ENCODE measurements around the gene COPG2. TPM values are rescaled to one million over a fixed set of nuclear protein-coding genes. Genes with fewer than 3 reads are reported as not detected.
"Not testable (repeated sequence)": the region's sequence is repeated elsewhere in the genome, so short reads cannot be mapped to it uniquely, and the experiment has no call there.

COPG2 gene
- total RNA-seq, 1 donor from 2014 or later: 18.2 TPM

DNA sequence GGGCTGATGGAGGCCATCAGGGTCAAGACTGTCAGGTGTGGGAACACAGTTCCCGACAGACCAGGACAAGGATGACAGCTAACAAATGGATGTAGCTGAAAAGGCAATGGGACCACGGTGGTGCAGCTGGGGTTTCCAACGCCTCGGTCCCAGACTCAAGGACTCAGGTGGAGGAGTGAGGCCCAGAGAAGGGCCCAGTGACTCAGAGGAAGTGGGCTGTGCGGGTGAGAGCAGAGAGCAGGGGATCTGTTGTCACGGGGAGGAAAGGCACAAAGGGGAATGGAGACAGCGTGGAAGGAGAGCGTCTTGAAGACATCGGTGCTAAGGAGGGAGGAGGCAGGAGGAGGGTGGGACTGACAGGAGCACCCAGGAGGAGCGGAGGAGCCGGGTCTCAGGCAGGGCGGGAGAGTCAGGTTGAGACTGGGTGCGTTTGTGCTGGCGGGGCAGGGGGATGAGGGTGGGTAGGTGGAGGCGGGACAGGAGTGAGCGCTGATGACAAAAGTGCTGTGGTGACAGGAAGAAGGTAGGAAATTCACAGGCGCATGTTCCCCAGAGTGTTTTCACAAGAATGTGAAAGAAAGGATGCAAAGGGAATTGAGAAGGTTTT, 144.9 kb downstream of the COPG2 start:
- DNase-seq; intact Hi-C loops (cut with DNase I); ATAC-seq (ENCODE audit: poor library complexity): not testable (repeated sequence)

DNA sequence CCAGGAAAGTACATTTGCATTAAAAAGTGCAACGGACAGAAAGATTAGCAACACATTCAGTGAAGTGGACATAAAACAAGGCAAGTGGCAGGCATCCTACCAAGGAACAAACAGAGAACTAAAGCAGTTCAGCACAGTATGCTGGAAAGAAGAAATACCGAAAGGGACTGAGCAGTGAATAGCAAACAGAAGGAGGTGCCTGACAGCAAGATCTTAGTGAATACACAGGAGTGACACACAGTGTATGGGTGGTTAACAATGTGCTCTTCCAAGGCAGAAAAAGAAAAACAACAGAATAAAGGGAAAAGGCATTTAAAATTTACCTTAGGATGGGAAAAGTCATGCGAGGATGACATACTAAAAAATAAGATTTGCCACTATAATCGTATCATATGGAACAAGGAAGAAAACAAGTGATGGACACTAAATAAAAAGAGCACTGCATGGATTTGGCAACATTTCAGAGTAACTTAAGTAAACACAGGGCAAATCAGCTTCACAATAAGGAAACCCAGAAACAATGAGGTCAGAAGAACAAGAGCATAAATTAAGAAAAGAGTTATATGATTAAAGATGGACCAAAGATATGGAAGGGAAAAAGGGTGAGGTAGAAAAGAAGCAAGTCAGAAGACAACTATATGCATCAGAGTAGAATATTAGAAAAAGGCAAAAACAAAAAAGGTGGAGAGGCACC, 147.1 kb downstream of the COPG2 start:
- DNase-seq: no peak
- no peak for ATAC-seq (ENCODE audit: poor library complexity)
- intact Hi-C loops (cut with DNase I): no loop called here

DNA sequence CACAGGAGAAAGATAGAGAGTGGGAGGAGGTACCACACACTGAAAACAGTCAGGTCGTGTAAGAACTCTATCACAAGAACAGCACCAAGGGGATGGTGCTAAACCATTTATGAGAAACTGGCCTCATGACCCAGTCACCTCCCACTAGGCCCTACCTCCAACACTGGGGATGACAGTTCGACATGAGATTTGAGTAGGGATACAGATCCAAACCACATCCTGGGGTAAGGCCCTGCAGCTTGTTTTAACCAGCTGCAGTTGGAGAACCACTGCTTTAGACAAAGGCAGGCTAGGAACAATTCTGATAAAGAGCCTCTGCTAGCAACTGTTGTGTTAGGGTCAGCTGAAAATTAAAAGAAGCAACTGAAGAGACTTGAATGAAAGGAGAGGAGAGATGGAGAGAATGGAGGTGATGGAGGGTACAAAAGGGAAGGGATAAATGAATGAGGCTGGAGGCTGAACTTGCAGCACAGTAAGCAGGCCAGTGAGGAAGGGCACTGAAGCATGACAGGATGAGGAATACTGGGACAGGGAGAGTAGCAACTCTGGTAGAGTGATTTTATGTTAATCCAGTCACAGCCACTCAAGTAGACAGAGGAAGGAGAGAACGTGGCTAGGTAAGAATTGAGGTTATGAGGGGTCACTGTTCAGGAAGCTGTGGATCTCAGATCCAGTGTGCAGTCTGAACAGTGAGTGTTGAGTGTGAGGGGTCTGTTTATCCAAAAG, 153.1 kb downstream of the COPG2 start:
- no peak for ATAC-seq (ENCODE audit: poor library complexity)
- DNase-seq: no peak
- intact Hi-C loops (cut with DNase I): no loop called here

DNA sequence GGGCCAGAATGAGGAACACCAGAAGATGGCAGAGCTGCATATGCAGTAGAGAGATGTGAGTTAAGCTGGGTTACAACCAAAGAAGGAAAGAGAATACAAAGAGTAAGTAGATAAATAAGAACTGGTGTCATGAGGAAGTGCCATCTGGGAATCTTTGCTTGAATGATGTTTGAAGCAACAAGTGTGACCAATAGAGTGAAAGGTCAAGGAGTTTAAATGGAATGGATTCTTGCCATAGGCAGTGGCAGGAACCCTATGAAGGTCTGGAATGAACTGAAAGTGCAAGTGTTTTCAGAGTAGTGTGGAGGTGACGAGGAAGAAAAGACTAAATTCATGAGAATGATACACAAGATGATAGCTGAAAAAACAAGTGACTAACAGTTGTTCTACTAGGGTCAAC, 155.1 kb downstream of the COPG2 start:
- DNase-seq (no peak), ATAC-seq (ENCODE audit: poor library complexity) (no peak)
- intact Hi-C loops (cut with DNase I): no loop called here

DNA sequence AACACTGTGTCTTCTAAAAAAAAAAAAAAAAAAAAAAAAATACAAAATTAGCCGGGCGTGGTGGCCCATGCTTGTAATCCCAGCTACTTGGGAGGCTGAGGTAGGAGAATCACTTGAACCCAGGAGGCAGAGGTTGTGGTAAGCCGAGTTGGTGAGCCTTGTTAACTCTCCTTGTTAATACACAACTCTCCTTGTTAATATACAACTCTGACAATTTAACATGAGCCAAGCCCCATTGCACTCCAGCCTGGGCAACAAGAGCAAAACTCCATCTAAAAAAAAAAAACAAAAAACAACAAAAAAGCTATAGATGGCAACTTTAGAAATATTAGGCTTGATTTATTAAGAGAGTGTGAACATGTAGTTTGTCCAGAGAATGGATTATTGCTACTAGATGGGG, 156.5 kb downstream of the COPG2 start:
- intact Hi-C loops (cut with DNase I); ATAC-seq (ENCODE audit: poor library complexity); DNase-seq: not testable (repeated sequence)

DNA sequence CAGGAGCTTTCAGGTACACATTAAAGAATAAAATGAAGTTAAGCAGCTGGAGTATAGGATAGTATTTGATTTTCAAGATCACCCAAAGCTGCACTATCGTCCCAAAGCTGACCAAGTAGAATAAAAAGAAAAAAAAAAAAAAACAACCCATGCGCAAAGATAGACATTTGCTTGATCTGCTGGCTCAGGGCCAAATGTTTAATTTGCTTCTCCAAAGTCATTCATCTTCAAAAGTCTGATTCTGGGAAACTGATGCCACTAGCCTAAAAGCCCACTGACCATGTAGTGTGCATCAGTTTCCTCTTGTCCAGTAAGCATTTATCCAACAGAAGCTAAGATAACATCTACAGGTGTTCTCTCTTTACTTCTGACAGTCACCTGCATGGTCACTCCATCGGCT, 162.2 kb downstream of the COPG2 start:
- intact Hi-C loops (cut with DNase I): loop anchor here (10.0 kb wide), 1 partner anchor 188 kb away; no protein-coding TSS in a partner anchor
- DNase-seq (no peak), ATAC-seq (ENCODE audit: poor library complexity) (no peak)

DNA sequence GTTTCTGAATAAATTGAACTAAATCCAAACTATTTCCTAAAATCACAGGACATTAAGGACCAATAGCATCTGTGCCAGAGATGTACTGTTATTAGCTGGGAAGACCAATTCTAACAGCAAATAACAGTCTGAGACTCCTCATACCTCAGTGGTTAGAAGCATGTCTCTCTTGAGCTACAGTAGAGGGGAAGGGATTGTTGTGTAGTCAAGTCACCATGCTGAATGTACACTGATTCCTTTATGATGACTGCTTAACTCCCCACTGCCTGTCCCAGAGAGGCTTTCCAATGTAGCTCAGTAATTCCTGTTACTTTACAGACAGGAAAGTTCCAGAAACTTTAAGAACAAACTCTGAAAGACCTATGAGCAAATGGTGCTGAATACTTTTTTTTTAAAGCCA, 162.8 kb downstream of the COPG2 start:
- intact Hi-C loops (cut with DNase I): loop anchor here (10.0 kb wide), 1 partner anchor 189 kb away; no protein-coding TSS in a partner anchor
- DNase-seq (no peak), ATAC-seq (ENCODE audit: poor library complexity) (no peak)

DNA sequence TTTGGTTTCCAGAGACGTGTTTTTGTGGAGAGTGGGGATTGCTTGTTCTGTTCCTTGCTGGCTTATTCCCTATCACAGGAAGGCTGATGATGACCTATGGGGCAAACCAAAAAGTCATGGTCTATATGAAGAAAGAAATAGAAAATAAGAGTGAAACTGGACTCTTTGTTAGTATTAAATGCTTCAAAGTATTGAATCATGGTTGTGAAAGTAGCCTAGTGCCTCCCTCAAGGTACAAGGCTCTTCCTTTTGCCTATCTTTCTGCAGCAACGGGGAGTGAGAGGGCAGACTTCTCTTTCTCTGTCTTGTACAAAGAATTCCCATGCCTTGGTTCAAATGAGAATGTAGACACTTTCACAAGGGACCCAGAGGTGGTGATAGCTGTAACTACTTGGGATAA, 167.6 kb downstream of the COPG2 start:
- ATAC-seq (ENCODE audit: poor library complexity): no peak
- intact Hi-C loops (cut with DNase I): loop anchor here (10.0 kb wide), 1 partner anchor 194 kb away; no protein-coding TSS in a partner anchor
- DNase-seq: no peak

DNA sequence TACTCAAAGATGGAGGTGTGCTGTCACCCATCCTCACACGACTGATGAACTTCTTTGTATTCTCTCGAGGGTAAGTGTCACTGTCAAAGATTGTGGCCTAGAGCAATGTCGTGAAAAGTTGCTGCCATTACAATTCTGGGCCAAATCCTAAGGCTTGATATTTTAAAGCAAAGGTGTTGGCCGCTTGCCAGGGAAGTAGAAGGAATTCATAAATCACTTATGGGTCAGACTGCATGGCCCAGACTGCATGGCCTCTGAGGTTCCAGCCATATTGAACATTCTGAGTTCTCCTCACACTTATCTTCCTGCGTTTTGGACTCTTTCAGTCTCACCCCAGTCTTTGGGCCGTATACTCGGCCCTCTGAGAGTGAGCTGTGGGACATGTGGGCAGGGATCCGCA, 168.1 kb downstream of the COPG2 start:
- no peak for DNase-seq
- ATAC-seq (ENCODE audit: poor library complexity): no peak
- intact Hi-C loops (cut with DNase I): loop anchor here (10.0 kb wide), 1 partner anchor 194 kb away; no protein-coding TSS in a partner anchor

DNA sequence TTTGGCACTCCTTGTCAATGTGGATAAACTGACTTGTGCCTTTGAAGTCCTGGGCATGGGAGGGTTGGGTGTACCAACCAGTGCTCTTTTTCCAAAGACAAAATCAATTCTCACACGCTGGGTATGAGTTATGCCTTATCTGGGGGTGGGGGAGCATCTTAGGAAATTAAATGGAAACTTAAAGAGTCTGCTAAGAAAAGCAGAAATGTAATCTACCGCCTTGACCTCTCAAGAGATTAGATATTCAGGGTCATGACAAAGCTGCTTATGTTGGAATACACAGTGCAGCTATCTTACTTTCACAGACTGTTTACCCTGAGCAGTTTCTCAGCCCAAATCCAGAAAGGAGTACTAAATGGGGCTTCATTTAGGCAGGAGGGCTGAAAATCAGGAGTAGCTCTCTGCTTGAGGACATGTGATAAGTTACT, 174.1 kb downstream of the COPG2 start:
- ATAC-seq (ENCODE audit: poor library complexity) (no peak), DNase-seq (no peak)
- intact Hi-C loops (cut with DNase I): no loop called here

DNA sequence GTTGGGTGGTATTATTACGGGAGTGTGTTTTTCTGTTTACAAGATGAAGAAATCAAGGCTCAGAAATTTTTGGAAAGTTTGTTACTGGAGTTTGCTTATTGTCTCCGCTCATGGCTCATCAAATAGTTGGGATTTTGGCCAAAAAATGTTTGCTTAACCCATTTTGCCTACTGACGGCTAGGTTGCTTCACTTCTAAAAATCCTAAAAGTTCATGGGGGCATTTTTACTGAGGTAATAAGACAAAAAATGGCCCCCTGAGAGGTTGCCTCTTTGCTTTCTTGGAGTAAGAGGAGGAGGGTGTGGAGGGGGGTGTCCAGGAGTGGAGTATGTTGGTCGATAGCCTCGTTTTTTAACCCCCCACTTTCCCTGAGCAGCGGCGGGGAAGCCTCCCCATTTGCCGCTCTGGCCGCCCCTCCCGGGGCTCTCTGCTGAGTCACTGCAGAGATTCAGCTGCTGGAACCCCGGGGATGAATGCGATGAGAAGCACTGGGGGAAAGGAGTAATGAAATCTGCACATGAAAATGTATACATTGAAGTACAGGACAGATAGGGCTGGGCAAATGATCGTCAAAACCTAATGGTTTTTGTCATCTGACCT, 175.2 kb downstream of the COPG2 start:
- intact Hi-C loops (cut with DNase I): no loop called here
- DNase-seq (no peak), ATAC-seq (ENCODE audit: poor library complexity) (no peak)

DNA sequence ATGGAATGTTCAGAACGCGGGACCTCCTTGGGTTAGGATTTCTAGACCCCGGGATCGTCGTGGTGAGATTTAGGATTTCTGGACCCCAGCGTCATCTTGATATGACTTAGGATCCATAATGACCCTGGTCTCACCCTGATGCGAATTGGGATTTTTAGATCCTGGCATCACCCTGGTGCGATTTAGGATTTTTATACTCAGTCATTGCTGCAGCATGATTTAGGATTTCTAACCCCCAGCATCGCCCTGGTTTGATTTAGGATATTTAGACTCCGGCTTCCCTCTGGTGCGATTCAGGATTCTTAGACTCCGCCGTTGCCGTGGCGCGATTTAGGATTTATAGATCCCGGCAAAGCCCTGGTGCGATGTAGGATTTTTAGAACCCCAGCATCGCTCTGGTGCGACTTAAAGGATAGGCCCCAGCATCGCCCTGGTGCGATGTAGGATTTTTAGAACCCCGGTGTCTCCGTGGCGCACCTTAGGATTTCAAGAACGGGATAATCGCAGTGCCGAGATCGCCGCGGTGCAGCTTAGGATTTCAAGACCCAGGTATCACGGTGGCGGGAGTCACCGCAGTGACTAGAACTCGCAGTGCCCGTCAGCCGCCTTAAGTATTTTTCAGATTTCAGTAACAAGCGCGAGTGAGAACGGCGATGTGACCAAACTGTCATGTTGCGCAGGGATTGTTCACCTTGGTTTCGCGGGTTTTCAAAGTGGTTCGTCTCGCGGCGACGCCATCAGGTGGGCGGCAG, 175.8 kb downstream of the COPG2 start:
- no peak for DNase-seq
- intact Hi-C loops (cut with DNase I): no loop called here
- ATAC-seq (ENCODE audit: poor library complexity): no peak

DNA sequence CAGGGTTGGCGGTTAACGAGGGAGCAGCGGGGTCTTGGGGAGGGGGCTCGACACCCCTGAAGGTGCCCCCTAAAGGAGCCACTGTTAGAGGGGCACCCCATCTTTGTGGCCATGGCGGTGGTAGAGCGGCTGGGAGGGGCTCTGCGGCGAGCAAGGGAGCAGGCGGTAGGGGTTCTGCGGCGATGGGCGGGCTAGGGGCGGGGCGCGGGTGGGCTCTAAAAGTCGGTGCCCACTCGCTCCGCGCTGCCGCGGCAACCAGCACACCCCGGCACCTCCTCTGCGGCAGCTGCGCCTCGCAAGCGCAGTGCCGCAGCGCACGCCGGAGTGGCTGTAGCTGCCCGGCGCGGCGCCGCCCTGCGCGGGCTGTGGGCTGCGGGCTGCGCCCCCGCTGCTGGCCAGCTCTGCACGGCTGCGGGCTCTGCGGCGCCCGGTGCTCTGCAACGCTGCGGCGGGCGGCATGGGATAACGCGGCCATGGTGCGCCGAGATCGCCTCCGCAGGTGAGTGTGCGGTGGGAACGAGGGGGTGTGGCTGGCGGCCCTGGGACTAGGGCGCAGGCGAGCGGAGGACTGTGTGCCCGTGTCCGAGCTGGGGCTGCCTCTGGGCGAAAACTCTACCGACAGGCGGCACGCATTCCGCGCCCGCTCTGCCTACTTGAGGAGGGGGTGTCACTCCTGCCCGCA, 176.6 kb downstream of the COPG2 start, which contains the start of gene MEST:
TSS of gene MEST (plus strand) at position 245 of the 682 bp plus-strand sequence. CDS start at position 474, 229 bp downstream.
- DNase-seq (no peak), ATAC-seq (ENCODE audit: poor library complexity) (peak; percentile 54)
- intact Hi-C loops (cut with DNase I): no loop called here

DNA sequence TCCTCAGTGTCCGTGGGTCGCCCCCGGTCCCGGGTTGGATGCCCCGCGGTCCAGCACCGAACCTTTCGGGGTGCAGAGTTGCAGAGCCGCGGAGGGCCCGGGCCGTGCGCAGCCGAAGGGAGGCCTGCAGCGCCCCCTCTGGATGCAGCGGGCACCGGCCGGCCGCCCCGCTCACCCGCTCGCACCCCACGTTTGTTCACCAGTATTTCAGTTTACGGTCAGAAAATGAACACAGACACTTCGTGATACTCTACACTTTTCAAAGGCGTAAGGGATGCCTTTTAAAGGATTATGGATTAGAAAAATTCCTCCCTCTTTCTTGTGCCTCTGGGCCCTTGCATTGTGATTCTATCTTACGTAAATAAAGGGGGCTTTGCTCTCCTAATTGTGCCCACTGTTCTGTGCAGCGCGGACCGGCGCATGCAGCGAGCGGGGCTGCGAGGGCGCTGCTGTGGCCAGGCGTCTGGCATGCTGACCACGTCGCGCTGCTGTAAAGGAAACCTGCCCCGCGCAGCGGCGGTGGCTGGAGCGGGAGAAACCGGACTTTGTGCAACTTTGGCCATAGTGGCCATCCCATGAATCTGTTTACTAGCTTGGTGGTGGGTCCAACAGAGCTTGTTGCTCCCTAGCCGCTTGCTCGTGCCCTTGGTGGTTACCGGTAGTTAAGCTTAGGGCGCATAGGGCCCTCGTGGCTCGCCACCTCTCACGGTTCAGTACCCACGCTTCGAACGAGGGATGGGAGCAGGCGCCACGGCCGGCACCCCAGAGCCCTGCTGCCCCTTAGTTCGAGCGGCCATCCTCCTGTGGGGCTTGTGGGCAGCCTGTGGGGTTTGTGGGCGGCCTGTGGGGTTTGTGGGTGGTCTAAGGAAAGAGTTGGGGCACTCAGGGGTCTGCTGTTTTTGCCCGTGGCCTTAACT, 177.4 kb downstream of the COPG2 start:
- DNase-seq: peak; percentile 58
- intact Hi-C loops (cut with DNase I): no loop called here
- ATAC-seq (ENCODE audit: poor library complexity): peak; percentile 59

DNA sequence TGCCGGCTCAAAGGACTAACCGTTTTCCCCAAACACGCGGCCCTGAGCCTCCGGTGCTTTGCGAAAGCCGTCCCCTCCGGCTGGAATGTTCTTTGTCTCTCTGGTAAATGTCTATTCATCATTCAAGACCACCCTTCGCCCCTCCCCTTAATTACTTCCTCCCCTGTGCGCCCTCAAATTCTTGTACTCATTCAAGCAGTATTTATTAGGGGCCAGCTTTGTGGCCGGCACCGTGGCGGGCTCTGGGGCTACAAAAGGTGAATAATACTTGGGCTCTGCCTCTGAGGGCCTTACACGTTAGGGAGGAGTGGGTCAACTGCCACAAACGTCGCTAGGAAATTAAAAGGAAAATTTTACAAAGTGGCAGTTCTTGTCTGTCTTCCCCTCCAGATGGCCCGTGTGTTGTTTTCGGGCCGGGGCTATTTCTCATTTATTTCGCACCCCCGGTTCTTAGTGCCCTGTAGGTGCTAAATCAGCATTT, 178.2 kb downstream of the COPG2 start:
- no peak for ATAC-seq (ENCODE audit: poor library complexity)
- no peak for DNase-seq
- intact Hi-C loops (cut with DNase I): no loop called here

DNA sequence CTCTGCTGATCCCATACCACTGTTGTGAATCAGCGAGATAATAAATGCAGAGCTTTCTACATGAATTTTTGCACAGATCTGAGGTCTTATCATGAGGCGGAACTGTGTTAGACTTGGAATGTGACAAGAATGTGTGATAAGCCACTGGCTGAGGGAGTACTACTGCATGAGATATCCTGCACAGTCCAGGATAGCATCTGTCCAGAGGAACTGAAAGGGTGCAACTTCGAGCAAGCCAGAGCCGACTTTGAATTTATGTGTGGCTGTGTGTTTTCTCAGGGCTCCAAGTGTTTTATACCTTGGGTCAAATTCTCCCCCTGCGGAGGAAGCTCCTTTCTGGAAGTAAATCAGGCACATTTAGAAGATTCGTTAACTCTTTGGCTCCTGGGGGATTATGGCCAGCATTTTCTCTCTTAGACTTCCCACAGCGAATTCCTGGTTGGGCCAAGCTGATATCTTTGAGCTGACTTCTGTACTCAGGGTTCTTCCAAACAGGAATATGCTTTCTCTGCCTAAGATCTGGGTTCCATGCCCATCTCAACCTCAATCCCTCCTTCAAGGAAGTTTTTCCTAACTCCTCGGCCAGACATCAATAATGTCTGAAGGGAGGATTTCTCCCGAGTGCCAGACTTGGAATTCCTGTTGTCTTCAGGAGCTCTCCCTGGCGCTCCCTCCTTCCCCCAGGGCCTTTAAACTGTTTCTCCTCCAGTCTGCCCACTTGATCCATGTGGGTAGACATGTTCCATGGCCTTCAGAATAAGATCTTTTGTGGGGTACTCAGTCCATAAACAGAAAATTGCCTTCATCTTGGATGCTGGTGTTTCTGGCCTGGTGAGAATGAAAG, 179.2 kb downstream of the COPG2 start:
- intact Hi-C loops (cut with DNase I): no loop called here
- DNase-seq (no peak), ATAC-seq (ENCODE audit: poor library complexity) (no peak)
